ENCODE results near the gene CMYA5. TPM values are rescaled to one million over a fixed set of nuclear protein-coding genes. Genes with fewer than 3 reads are reported as not detected.
"Not testable (repeated sequence)": the region's sequence is repeated elsewhere in the genome, so short reads cannot be mapped to it uniquely, and the experiment has no call there.

CMYA5 gene
- total RNA-seq, 1 experiment from 2014 or later = 0.81 TPM

- ChIA-PET CTCF (interaction anchor here (0.8 kb wide), 1 partner anchor 959 kb away, joined by 3 read pairs; no protein-coding TSS in a partner anchor), POLR2A (ENCODE audit: unreplicated experiment) (interaction anchor here (0.5 kb wide), 1 partner anchor 311 kb away, joined by 3 read pairs; no protein-coding TSS in a partner anchor)
- peak; percentile 39 for TF ChIP-seq CTCF (conservative IDR thresholded peaks at IDR 0.05)
- no peak for TF ChIP-seq EZH2 (IDR thresholded peaks at IDR 0.05; ENCODE audit: low read depth)
- H3K27me3 ChIP-seq (ENCODE audit: insufficient read depth, low read depth) = no peaks in the 10 kb centered on the region
- no TSS peak for BruUV-seq (replicated peaks)
- no peaks in the 10 kb centered on the region for H3K36me3 ChIP-seq (ENCODE audit: low read depth)
- intact Hi-C loops (cut with micrococcal nuclease; ENCODE audit: unreplicated experiment) = no loop called here
- peak in 1 of 2 experiments; percentile 3 for DNase-seq
- H3K4me3 ChIP-seq = no peak overlapping the region
- no peak overlapping the region for H3K4me2 ChIP-seq
- no peaks in the 10 kb centered on the region for H3K79me2 ChIP-seq (ENCODE audit: low read depth)
- H3K9me2 ChIP-seq (ENCODE audit: insufficient read depth) = no peaks in the 10 kb centered on the region
- H2AFZ ChIP-seq = no peak overlapping the region
- no peak overlapping the region for H3K27ac ChIP-seq
- H3F3A ChIP-seq (ENCODE audit: insufficient read depth, low read depth) = no peaks in the 10 kb centered on the region
- no peaks in the 10 kb centered on the region for H3K4me1 ChIP-seq (replicated peaks; ENCODE audit: insufficient read depth)
- H4K20me1 ChIP-seq (ENCODE audit: insufficient read depth) = no peaks in the 10 kb centered on the region
- no peaks in the 10 kb centered on the region for H3K9me3 ChIP-seq (ENCODE audit: insufficient read depth, low read depth)
Observed at GRCh38 chr5:79774171-79774854, 84.7 kb downstream of the CMYA5 start.

DNA sequence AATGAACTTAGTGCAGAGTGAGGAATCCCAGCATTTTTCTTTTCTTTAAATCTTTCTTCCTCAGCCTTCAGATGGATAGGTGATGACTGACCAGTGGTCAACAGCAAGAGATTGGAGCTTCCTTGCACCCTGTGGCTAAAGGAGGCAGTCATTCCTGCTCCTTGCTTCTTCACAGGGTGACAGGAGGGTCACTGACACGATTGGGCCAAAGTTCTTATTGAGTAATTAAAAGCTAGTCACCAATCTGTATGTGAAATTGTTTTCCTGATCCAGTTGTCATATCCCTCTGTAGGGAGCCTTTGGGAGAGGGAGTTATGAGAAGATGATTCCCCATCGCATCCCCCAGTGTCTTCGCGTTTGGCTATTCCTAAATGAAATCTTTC, 85.2 kb downstream of the CMYA5 start:
- Histone ChIP-seq H3K4me2 (no peak overlapping the region), H3K4me3 (no peak overlapping the region), H3K27me3 (ENCODE audit: insufficient read depth, low read depth) (no peaks in the 10 kb centered on the region), H3K79me2 (ENCODE audit: low read depth) (no peaks in the 10 kb centered on the region), H3K4me1 (replicated peaks; ENCODE audit: insufficient read depth) (no peaks in the 10 kb centered on the region), H3K9me2 (ENCODE audit: insufficient read depth) (no peaks in the 10 kb centered on the region), H2AFZ (no peak overlapping the region), H4K20me1 (ENCODE audit: insufficient read depth) (no peaks in the 10 kb centered on the region), H3F3A (ENCODE audit: insufficient read depth, low read depth) (no peaks in the 10 kb centered on the region), H3K27ac (no peak overlapping the region), H3K36me3 (ENCODE audit: low read depth) (no peaks in the 10 kb centered on the region), H3K9me3 (ENCODE audit: insufficient read depth, low read depth) (no peaks in the 10 kb centered on the region)
- TF ChIP-seq CTCF (conservative IDR thresholded peaks at IDR 0.05) (no peak), EZH2 (IDR thresholded peaks at IDR 0.05; ENCODE audit: low read depth) (no peak)
- POLR2A ChIA-PET (ENCODE audit: unreplicated experiment) = interaction anchor here (0.5 kb wide), 1 partner anchor 311 kb away, joined by 3 read pairs; no protein-coding TSS in a partner anchor
- no peak for DNase-seq
- CTCF ChIA-PET = interaction anchor here (0.8 kb wide), 1 partner anchor 959 kb away, joined by 3 read pairs; no protein-coding TSS in a partner anchor
- intact Hi-C loops (cut with micrococcal nuclease; ENCODE audit: unreplicated experiment) = no loop called here
- BruUV-seq (replicated peaks) = no TSS peak

GRCh38 chr5:79784741-79785140, 95.1 kb downstream of the CMYA5 start:
- H3K79me2 ChIP-seq (ENCODE audit: low read depth); CTCF ChIA-PET; H3K9me3 ChIP-seq (ENCODE audit: insufficient read depth, low read depth); H4K20me1 ChIP-seq (ENCODE audit: insufficient read depth); intact Hi-C loops (cut with micrococcal nuclease; ENCODE audit: unreplicated experiment); POLR2A ChIA-PET (ENCODE audit: unreplicated experiment); H3K9me2 ChIP-seq (ENCODE audit: insufficient read depth); H3K36me3 ChIP-seq (ENCODE audit: low read depth); H3F3A ChIP-seq (ENCODE audit: insufficient read depth, low read depth); H3K27me3 ChIP-seq (ENCODE audit: insufficient read depth, low read depth); BruUV-seq (replicated peaks); H3K27ac ChIP-seq; H3K4me1 ChIP-seq (replicated peaks; ENCODE audit: insufficient read depth): not testable (repeated sequence)
- H2AFZ ChIP-seq = peak overlapping the region; percentile 85
- peak overlapping the region; percentile 85 for H3K4me2 ChIP-seq
- peak overlapping the region; percentile 59 for H3K4me3 ChIP-seq
- DNase-seq = peak in 1 of 2 experiments; percentile 8
